ENCODE results near the gene SNED1.

GRCh38 chr2:241020201-241020600 is 21.8 kb downstream of the SNED1 start:
- TF ChIP-seq, protein P1, sequence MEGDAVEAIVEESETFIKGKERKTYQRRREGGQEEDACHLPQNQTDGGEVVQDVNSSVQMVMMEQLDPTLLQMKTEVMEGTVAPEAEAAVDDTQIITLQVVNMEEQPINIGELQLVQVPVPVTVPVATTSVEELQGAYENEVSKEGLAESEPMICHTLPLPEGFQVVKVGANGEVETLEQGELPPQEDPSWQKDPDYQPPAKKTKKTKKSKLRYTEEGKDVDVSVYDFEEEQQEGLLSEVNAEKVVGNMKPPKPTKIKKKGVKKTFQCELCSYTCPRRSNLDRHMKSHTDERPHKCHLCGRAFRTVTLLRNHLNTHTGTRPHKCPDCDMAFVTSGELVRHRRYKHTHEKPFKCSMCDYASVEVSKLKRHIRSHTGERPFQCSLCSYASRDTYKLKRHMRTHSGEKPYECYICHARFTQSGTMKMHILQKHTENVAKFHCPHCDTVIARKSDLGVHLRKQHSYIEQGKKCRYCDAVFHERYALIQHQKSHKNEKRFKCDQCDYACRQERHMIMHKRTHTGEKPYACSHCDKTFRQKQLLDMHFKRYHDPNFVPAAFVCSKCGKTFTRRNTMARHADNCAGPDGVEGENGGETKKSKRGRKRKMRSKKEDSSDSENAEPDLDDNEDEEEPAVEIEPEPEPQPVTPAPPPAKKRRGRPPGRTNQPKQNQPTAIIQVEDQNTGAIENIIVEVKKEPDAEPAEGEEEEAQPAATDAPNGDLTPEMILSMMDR (IDR thresholded peaks at IDR 0.05): no peak
- TF ChIP-seq POLR2A (IDR thresholded peaks at IDR 0.05): no peak
